Osteoblast (primary cell): ENCODE results near the gene ME3. TPM values are rescaled to one million over a fixed set of nuclear protein-coding genes. Genes with fewer than 3 reads are reported as not detected.

Source experiments
- DNase-seq: peaks from one replicate; pipeline ENCODE4 v3.0.0; 2011; ENCODE audit warnings: low spot score, mixed read lengths; ENCODE audit not compliant: insufficient read length; ENCODE audit errors: missing footprints
- H2AFZ ChIP-seq: 2 replicates; pipeline ENCODE4 v1.6.0; 2011; ENCODE audit warnings: mild to moderate bottlenecking, low read length
- H3K27ac ChIP-seq: 2 replicates; pipeline ENCODE4 v1.5.1; 2011; ENCODE audit warnings: mild to moderate bottlenecking, low read depth, low read length, moderate library complexity
- H3K27me3 ChIP-seq: 2 replicates; pipeline ENCODE4 v1.6.0; 2012; ENCODE audit warnings: mild to moderate bottlenecking, control low read depth, inconsistent platforms, low read length, moderate library complexity; ENCODE audit not compliant: insufficient read depth
- H3K36me3 ChIP-seq: 2 replicates; pipeline ENCODE4 v1.5.1; 2011; ENCODE audit warnings: mild to moderate bottlenecking, low read length, control low read depth, moderate library complexity; ENCODE audit not compliant: insufficient read depth
- H3K4me1 ChIP-seq: 2 replicates; pipeline ENCODE4 v1.5.1; 2011; ENCODE audit warnings: mild to moderate bottlenecking, low read length, control low read depth, moderate library complexity; ENCODE audit not compliant: insufficient read depth
- H3K4me2 ChIP-seq: 2 replicates; pipeline ENCODE4 v1.6.0; 2011; ENCODE audit warnings: mild to moderate bottlenecking, low read length; ENCODE audit not compliant: insufficient read depth
- H3K4me3 ChIP-seq: fragments of 200-600 bp; sonication (generic); 3 replicates; pipeline ENCODE4 v1.5.1; 2012; ENCODE audit warnings: mild to moderate bottlenecking, low read length, inconsistent platforms; ENCODE audit not compliant: insufficient read depth
- H3K79me2 ChIP-seq: 2 replicates; pipeline ENCODE4 v1.6.0; 2012; ENCODE audit warnings: mild to moderate bottlenecking, low read length, control low read depth, inconsistent platforms; ENCODE audit not compliant: insufficient read depth
- H3K9me3 ChIP-seq: 2 replicates; pipeline ENCODE4 v1.5.1; 2011; ENCODE audit warnings: low read depth, low read length, control low read depth
- H4K20me1 ChIP-seq: 2 replicates; pipeline ENCODE4 v1.6.0; 2012; ENCODE audit warnings: mild to moderate bottlenecking, low read length, control low read depth; ENCODE audit not compliant: insufficient read depth
- total RNA-seq: library from RNA; depleted of rRNA; stranded (reverse); fragments of >200 nt; gene quantifications from 2 replicates; pipeline ENCODE4 v1.2.3, GENCODE V29; 2012
- TF ChIP-seq, protein P1 (sequence below): IDR thresholded peaks from 2 replicates; pipeline ENCODE4 v1.5.1; 2011; ENCODE audit warnings: mild to moderate bottlenecking, low read depth, low read length, moderate library complexity; ENCODE audit errors: extremely low read depth

Gene ME3
- total RNA-seq, 1 donor = 70.9 TPM

GRCh38 chr11:86558207-86558606, 114.2 kb downstream of the ME3 start:
- Histone ChIP-seq H3K79me2 (no peaks in the 10 kb centered on the region), H2AFZ (no peak overlapping the region), H3K27ac (peak overlapping the region; percentile 95), H3K36me3 (no peaks in the 10 kb centered on the region), H3K4me1 (peaks cover 22% of the 10 kb centered on the region), H3K27me3 (no peaks in the 10 kb centered on the region), H4K20me1 (no peaks in the 10 kb centered on the region), H3K4me3 (no peak overlapping the region), H3K9me3 (no peaks in the 10 kb centered on the region), H3K4me2 (no peak overlapping the region)
- TF ChIP-seq, protein P1, sequence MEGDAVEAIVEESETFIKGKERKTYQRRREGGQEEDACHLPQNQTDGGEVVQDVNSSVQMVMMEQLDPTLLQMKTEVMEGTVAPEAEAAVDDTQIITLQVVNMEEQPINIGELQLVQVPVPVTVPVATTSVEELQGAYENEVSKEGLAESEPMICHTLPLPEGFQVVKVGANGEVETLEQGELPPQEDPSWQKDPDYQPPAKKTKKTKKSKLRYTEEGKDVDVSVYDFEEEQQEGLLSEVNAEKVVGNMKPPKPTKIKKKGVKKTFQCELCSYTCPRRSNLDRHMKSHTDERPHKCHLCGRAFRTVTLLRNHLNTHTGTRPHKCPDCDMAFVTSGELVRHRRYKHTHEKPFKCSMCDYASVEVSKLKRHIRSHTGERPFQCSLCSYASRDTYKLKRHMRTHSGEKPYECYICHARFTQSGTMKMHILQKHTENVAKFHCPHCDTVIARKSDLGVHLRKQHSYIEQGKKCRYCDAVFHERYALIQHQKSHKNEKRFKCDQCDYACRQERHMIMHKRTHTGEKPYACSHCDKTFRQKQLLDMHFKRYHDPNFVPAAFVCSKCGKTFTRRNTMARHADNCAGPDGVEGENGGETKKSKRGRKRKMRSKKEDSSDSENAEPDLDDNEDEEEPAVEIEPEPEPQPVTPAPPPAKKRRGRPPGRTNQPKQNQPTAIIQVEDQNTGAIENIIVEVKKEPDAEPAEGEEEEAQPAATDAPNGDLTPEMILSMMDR = no peak
- peak; percentile 50 for DNase-seq

- H3K36me3 ChIP-seq = no peaks in the 10 kb centered on the region
- H3K4me2 ChIP-seq = no peak overlapping the region
- no peaks in the 10 kb centered on the region for H4K20me1 ChIP-seq
- H2AFZ ChIP-seq = no peak overlapping the region
- DNase-seq = no peak
- H3K9me3 ChIP-seq = no peaks in the 10 kb centered on the region
- no peak overlapping the region for H3K27ac ChIP-seq
- H3K4me3 ChIP-seq = no peak overlapping the region
- no peaks in the 10 kb centered on the region for H3K27me3 ChIP-seq
- no peaks in the 10 kb centered on the region for H3K79me2 ChIP-seq
- TF ChIP-seq, protein P1 = no peak
- peaks cover 36% of the 10 kb centered on the region for H3K4me1 ChIP-seq
Measured at GRCh38 chr11:86555866-86556265, 116.5 kb downstream of the ME3 start.

DNA sequence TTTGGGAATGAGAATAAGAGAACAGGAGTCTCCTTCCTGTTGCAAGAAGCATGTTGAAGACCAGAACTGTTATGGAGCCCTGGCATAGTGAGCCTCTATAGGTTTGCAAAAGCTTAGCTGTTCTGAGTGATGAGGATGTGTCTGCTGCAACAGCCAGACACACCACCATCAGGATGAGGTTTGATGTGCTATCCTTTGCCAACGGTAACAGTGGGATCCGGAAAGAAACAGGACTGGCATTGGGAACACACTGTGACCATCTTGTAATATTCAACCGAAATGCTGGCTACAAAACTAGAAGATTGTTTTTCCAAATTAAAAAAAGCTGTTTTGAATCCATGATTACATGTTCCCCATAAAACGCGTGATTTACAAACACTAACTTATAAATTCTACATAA, 117.0 kb downstream of the ME3 start:
- Histone ChIP-seq H3K4me2 (no peak overlapping the region), H2AFZ (no peak overlapping the region), H3K36me3 (no peaks in the 10 kb centered on the region), H3K4me1 (peaks cover 37% of the 10 kb centered on the region), H3K27me3 (no peaks in the 10 kb centered on the region), H3K79me2 (no peaks in the 10 kb centered on the region), H4K20me1 (no peaks in the 10 kb centered on the region), H3K4me3 (no peak overlapping the region), H3K27ac (no peak overlapping the region), H3K9me3 (no peaks in the 10 kb centered on the region)
- TF ChIP-seq, protein P1 = no peak
- DNase-seq = no peak

DNA sequence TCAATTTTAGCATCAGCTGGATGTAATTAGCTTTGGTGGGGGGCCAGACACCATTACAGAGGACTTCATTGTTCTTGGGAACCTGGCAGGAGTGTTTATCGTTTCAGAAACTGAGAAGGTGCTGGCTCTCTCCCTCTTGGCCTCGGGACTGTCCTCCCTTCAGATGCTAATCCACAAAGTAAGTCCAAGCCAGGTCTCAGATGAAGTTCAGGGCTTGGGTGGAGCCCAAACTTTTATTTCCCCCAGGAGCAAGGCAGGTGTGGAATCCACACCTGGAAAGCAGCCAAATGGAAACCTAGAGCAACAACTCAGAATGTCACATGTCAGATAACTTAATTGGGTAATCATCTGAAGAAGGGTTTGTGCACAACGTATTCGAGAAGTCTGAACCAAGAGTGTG, 119.2 kb downstream of the ME3 start:
- no peak for DNase-seq
- H3K79me2 ChIP-seq = no peaks in the 10 kb centered on the region
- no peaks in the 10 kb centered on the region for H3K9me3 ChIP-seq
- peaks cover 35% of the 10 kb centered on the region for H3K4me1 ChIP-seq
- TF ChIP-seq, protein P1 = no peak
- H3K27me3 ChIP-seq = no peaks in the 10 kb centered on the region
- no peaks in the 10 kb centered on the region for H4K20me1 ChIP-seq
- H2AFZ ChIP-seq = no peak overlapping the region
- no peak overlapping the region for H3K4me3 ChIP-seq
- H3K4me2 ChIP-seq = no peak overlapping the region
- no peak overlapping the region for H3K27ac ChIP-seq
- no peaks in the 10 kb centered on the region for H3K36me3 ChIP-seq
